Uterus (tissue), 4 donors: ENCODE results near the gene UCP3. TPM values are rescaled to one million over a fixed set of nuclear protein-coding genes. Genes with fewer than 3 reads are reported as not detected.

ENCODE experiments used
- DNase-seq, 2 donors: peaks; one replicate each; pipeline ENCODE4 v3.0.0-alpha.2; 2019 to 2020
- H3K27ac ChIP-seq, 2 donors: fragments of 200-600 bp; sonication (generic); 1 replicate in 1 of 2; 2 replicates in 1 of 2; pipeline ENCODE4 v1.5.1; 2016 to 2018
- H3K27me3 ChIP-seq, 2 donors: fragments of 200-600 bp; sonication (generic); one replicate each; pipeline ENCODE4 v1.5.1; 2018 to 2019; ENCODE audit warnings: control low read depth in 1 of 2
- H3K36me3 ChIP-seq, 2 donors: fragments of 200-600 bp; sonication (generic); one replicate each; pipeline ENCODE4 v1.5.1; 2019; ENCODE audit warnings: control low read depth in 1 of 2
- H3K4me1 ChIP-seq, 2 donors: fragments of 200-600 bp; sonication (generic); one replicate each; pipeline ENCODE4 v1.5.1; 2018 to 2019; ENCODE audit warnings: control low read depth in 1 of 2
- H3K4me3 ChIP-seq, 2 donors: fragments of 200-600 bp; sonication (generic); 1 replicate in 1 of 2; 2 replicates in 1 of 2; pipeline ENCODE4 v1.5.1; 2018 to 2019; ENCODE audit warnings: mild to moderate bottlenecking in 1 of 2
- H3K9me3 ChIP-seq, 2 donors: fragments of 200-600 bp; sonication (generic); one replicate each; pipeline ENCODE4 v1.5.1; 2019; ENCODE audit warnings: control low read depth in 1 of 2
- CTCF ChIP-seq, 4 experiments: fragments of 200-600 bp in 2 of 4; fragments of 450-650 bp in 2 of 4; sonication (generic) in 2 of 4; IDR thresholded peaks; one replicate each; pipeline ENCODE4 v1.5.1; 2016 to 2019; ENCODE audit warnings: antibody characterized with exemption in 4 of 4, mild to moderate bottlenecking in 2 of 4, moderate library complexity in 1 of 4
- POLR2A ChIP-seq, 2 donors: fragments of 450-650 bp; IDR thresholded peaks; one replicate each; pipeline ENCODE4 v1.6.1; 2016; ENCODE audit warnings: antibody characterized with exemption in 2 of 2, mild to moderate bottlenecking in 1 of 2, moderate library complexity in 1 of 2
- intact Hi-C: fragments of 100-400 bp; cut with DNase I; formaldehyde crosslinking; loops from one replicate; pipeline ENCODE4 v1.15.1; 2023; ENCODE audit warnings: low total_unique reads
- total RNA-seq, 4 donors: library from RNA; depleted of rRNA in 3 of 4; stranded (reverse); fragments of >200 nt in 3 of 4; gene quantifications; one replicate each; pipeline versions ENCODE4 v1.1.0 to v1.2.4, GENCODE V29; 2014 to 2023
- donor health status: DM: yes; HTN: yes; CAD: no.

UCP3 gene
- total RNA-seq, 4 donors from 2014 or later: 0.21 to 4.1 (median 1.5) TPM; not detected in 1

- intact Hi-C loops: no loop called here
- no peaks in the 10 kb centered on the region for H3K36me3 ChIP-seq
- no peak overlapping the region for H3K27ac ChIP-seq
- no peaks in the 10 kb centered on the region for H3K4me1 ChIP-seq
- H3K4me3 ChIP-seq: no peak overlapping the region
- TF ChIP-seq CTCF (IDR thresholded peaks at IDR 0.05) (no peak), POLR2A (IDR thresholded peaks at IDR 0.05) (no peak)
- H3K9me3 ChIP-seq: no peaks in the 10 kb centered on the region
- no peaks in the 10 kb centered on the region for H3K27me3 ChIP-seq
- no peak for DNase-seq
Measured at GRCh38 chr11:74033046-74033445, 24.2 kb upstream of the UCP3 start.

- no peaks in the 10 kb centered on the region for H3K36me3 ChIP-seq
- no peak overlapping the region for H3K4me3 ChIP-seq
- H3K27me3 ChIP-seq: no peaks in the 10 kb centered on the region
- H3K4me1 ChIP-seq: no peaks in the 10 kb centered on the region
- no peak for TF ChIP-seq POLR2A (IDR thresholded peaks at IDR 0.05)
- TF ChIP-seq CTCF (IDR thresholded peaks at IDR 0.05): no peak
- no peak overlapping the region for H3K27ac ChIP-seq
- H3K9me3 ChIP-seq: no peaks in the 10 kb centered on the region
- intact Hi-C loops: no loop called here
- DNase-seq: no peak
Measured at GRCh38 chr11:74030723-74031676, 22.1 kb upstream of the UCP3 start.

DNA sequence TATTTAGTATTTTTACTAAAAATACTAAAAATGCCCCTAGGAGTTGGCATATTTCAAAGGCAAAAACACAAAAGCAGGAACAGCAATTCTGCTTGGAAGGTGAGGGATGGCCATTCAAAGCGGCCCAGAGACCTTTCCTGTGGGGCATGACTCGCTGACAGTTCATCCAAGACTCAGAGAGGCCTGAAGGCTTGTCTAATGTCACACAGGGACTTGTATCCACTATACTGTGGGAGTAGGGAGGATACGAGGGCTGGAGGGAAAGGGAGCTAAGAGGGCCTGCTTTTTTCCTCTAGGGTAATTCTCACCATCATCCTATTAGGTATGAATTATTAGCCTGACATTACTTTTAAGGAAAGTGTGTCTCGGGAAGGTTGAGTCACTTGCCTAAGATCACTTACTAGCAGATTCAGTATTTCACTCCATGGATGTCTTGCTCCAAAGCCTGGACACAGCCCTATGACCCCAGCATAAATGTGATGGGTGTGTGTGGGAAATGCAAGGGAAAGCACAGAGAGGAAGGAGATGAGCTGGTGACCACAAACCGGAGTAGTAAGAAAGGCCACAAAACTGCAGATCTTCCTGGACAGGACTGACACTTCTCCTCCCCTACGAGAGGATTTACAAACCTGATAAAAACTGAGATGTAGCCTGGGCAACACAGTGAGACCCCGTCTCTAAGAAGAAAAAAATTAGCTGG lies 16.7 kb upstream of the UCP3 start:
- intact Hi-C loops: no loop called here
- Histone ChIP-seq H3K36me3 (no peaks in the 10 kb centered on the region), H3K4me1 (no peaks in the 10 kb centered on the region), H3K9me3 (no peaks in the 10 kb centered on the region), H3K27me3 (no peaks in the 10 kb centered on the region), H3K4me3 (no peak overlapping the region), H3K27ac (no peak overlapping the region)
- TF ChIP-seq POLR2A (IDR thresholded peaks at IDR 0.05) (no peak), CTCF (IDR thresholded peaks at IDR 0.05) (no peak)
- no peak for DNase-seq

DNA sequence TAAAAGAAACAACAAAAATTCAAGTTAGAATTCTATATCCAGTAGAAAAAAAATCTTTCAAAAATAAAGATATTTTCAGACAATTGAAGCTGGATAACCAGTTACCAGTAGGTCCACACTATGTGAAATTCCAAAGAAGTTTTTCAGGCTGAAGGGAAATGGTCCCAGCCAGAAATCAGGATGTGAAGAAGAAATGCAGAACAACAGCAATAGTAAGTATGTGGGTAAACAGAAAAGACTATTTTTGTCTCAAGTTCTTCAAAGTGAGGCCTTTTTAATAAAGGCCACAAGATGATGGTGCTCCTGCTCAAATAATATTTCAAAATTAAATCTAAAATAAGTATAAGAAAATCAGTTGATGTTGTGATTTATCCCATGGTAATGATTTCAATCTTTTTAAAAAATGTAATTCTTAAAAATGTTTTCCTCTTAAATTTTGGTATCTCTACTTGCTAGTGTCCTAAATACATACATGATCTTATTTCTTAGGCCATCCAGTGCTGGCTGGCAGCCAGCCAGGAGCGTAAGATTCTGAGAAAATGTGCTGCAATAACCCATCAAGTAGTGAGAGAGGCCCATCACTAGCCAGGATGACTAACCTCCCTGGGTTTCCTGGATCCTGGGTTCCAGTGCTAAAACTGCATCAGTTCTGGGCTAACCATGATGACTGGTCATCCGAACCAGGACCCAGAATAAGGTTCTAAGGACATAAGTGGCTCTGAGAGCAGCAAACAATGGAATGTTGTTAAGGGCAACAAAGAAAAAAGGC lies 15.6 kb upstream of the UCP3 start:
- Histone ChIP-seq H3K27ac (no peak overlapping the region), H3K4me1 (no peaks in the 10 kb centered on the region), H3K36me3 (no peaks in the 10 kb centered on the region), H3K27me3 (no peaks in the 10 kb centered on the region), H3K9me3 (no peaks in the 10 kb centered on the region), H3K4me3 (no peak overlapping the region)
- peak; percentile 33 to 61 for DNase-seq
- intact Hi-C loops: no loop called here
- no peak for TF ChIP-seq POLR2A (IDR thresholded peaks at IDR 0.05)
- TF ChIP-seq CTCF (IDR thresholded peaks at IDR 0.05): no peak
